GM23338 (cell line): ENCODE data around the gene PAQR5. TPM values are rescaled to one million over a fixed set of nuclear protein-coding genes. Genes with fewer than 3 reads are reported as not detected.

Experiments
- ATAC-seq: fragments of 200-7000 bp; cut with Tn5 transposase; 3 replicates; pipeline ENCODE4 v1.9.1; 2020
- DNase-seq: peaks from one replicate; pipeline ENCODE4 v3.0.0-alpha.2; 2015; ENCODE audit warnings: low spot score
- H2AFZ ChIP-seq: fragments of 200-600 bp; sonication (generic); 2 replicates; pipeline ENCODE4 v1.8.0; 2016; ENCODE audit warnings: antibody characterized with exemption, mild to moderate bottlenecking, moderate library complexity
- H3F3A ChIP-seq: fragments of 200-600 bp; sonication (generic); replicated peaks from 2 replicates; pipeline ENCODE4 v1.8.0; 2017; ENCODE audit warnings: antibody characterized with exemption, mixed run types, low read depth
- H3K27ac ChIP-seq: fragments of 200-600 bp; sonication (generic); 2 replicates; pipeline ENCODE4 v1.6.1; 2016; ENCODE audit warnings: low read depth
- H3K27me3 ChIP-seq: fragments of 200-600 bp; sonication (generic); 2 replicates; pipeline ENCODE4 v1.8.0; 2016; ENCODE audit warnings: mild to moderate bottlenecking, mixed run types, moderate library complexity; ENCODE audit not compliant: insufficient read depth
- H3K36me3 ChIP-seq: fragments of 200-600 bp; sonication (generic); 2 replicates; pipeline ENCODE4 v1.8.0; 2016; ENCODE audit warnings: mild to moderate bottlenecking; ENCODE audit not compliant: insufficient read depth
- H3K4me1 ChIP-seq: fragments of 200-600 bp; sonication (generic); 2 replicates; pipeline ENCODE4 v1.8.0; 2016; ENCODE audit warnings: mild to moderate bottlenecking, moderate library complexity; ENCODE audit not compliant: insufficient read depth
- H3K4me2 ChIP-seq: fragments of 200-600 bp; sonication (generic); 2 replicates; pipeline ENCODE4 v1.7.1; 2017; ENCODE audit warnings: mixed run types
- H3K4me3 ChIP-seq: fragments of 200-600 bp; sonication (generic); 2 replicates; pipeline ENCODE4 v1.6.1; 2016; ENCODE audit warnings: mixed run types
- H3K79me2 ChIP-seq: fragments of 200-600 bp; sonication (generic); replicated peaks from 2 replicates; pipeline ENCODE4 v1.8.0; 2017; ENCODE audit warnings: mild to moderate bottlenecking; ENCODE audit not compliant: insufficient read depth
- H3K9me2 ChIP-seq: fragments of 200-600 bp; sonication (generic); 2 replicates; pipeline ENCODE4 v1.8.0; 2017; ENCODE audit not compliant: insufficient read depth
- H4K20me1 ChIP-seq: fragments of 200-600 bp; sonication (generic); replicated peaks from 2 replicates; pipeline ENCODE4 v1.8.0; 2017; ENCODE audit warnings: mild to moderate bottlenecking; ENCODE audit not compliant: insufficient read depth
- H3K27ac Mint-ChIP-seq: 2 replicates; pipeline ENCODE4 v1.8.0; 2020; ENCODE audit warnings: inconsistent platforms, mild to moderate bottlenecking, moderate library complexity, mixed read lengths
- H3K27me3 Mint-ChIP-seq: 3 replicates; pipeline ENCODE4 v1.8.0; 2022; ENCODE audit warnings: low read depth, mild to moderate bottlenecking, moderate library complexity, mixed read lengths, inconsistent platforms; ENCODE audit not compliant: insufficient read depth, poor library complexity
- H3K36me3 Mint-ChIP-seq: 3 replicates; pipeline ENCODE4 v1.8.0; 2021; ENCODE audit warnings: low read depth, mild to moderate bottlenecking, inconsistent platforms, moderate library complexity, mixed read lengths
- H3K4me1 Mint-ChIP-seq: 3 replicates; pipeline ENCODE4 v1.8.0; 2020; ENCODE audit warnings: mild to moderate bottlenecking, inconsistent platforms, mixed read lengths
- H3K4me3 Mint-ChIP-seq: 3 replicates; pipeline ENCODE4 v1.8.0; 2021; ENCODE audit warnings: moderate library complexity, mild to moderate bottlenecking, inconsistent platforms, mixed read lengths
- H3K9me3 Mint-ChIP-seq: 3 replicates; pipeline ENCODE4 v1.8.0; 2020; ENCODE audit warnings: moderate library complexity, mild to moderate bottlenecking, inconsistent platforms, mixed read lengths
- CREB1 ChIP-seq: fragments of 250-450 bp; sonication (Bioruptor Pico); IDR thresholded peaks from 2 replicates; pipeline ENCODE4 v1.5.0; 2020; ENCODE audit warnings: low read depth, mild to moderate bottlenecking, moderate library complexity
- CTCF ChIP-seq, 2 experiments: fragments of 200-600 bp in 1 of 2; sonication (generic) in 1 of 2; conservative IDR thresholded peaks; 2 replicates each; pipeline versions ENCODE4 v1.5.1 to v1.6.1; 2016 to 2017; ENCODE audit warnings: antibody characterized with exemption in 2 of 2, low read depth in 2 of 2, mild to moderate bottlenecking in 2 of 2, moderate library complexity in 1 of 2
- EZH2 ChIP-seq: fragments of 200-600 bp; sonication (generic); IDR thresholded peaks from one replicate; pipeline ENCODE4 v1.8.0; 2017; ENCODE audit warnings: antibody characterized with exemption, mild to moderate bottlenecking, low read depth; ENCODE audit not compliant: unreplicated experiment
- EZH2phosphoT487 ChIP-seq: fragments of 200-600 bp; sonication (generic); IDR thresholded peaks from one replicate; pipeline ENCODE4 v1.8.1; 2018; ENCODE audit warnings: antibody characterized with exemption; ENCODE audit not compliant: unreplicated experiment
- JUNB ChIP-seq: IDR thresholded peaks from one replicate; pipeline ENCODE4 v1.6.1; 2016; ENCODE audit warnings: antibody characterized with exemption; ENCODE audit not compliant: unreplicated experiment
- REST ChIP-seq: IDR thresholded peaks from one replicate; pipeline ENCODE4 v1.6.1; 2018; ENCODE audit warnings: antibody characterized with exemption; ENCODE audit not compliant: unreplicated experiment
- STAT1 ChIP-seq: IDR thresholded peaks from one replicate; pipeline ENCODE4 v1.6.1; 2016; ENCODE audit warnings: antibody characterized with exemption; ENCODE audit not compliant: unreplicated experiment
- ZNF331 ChIP-seq: fragments of 250-450 bp; sonication (Bioruptor Pico); IDR thresholded peaks from 2 replicates; pipeline ENCODE4 v1.5.0; 2020; ENCODE audit warnings: low read depth, mild to moderate bottlenecking, moderate library complexity
- polyA plus RNA-seq: library from polyadenylated mRNA; unstranded; fragments of >200 nt; fragmentation: Nextera tagmentation; extraction: Ambion mirVana; gene quantifications from 2 replicates; pipeline ENCODE4 v1.2.1, GENCODE V29; 2016
- total RNA-seq: library from RNA; depleted of rRNA; stranded (reverse); fragments of >200 nt; shearing (Covaris generic); gene quantifications from 2 replicates; pipeline ENCODE4 v1.2.3, GENCODE V29; 2014
- TF ChIP-seq, protein P1 (sequence below): fragments of 250-450 bp; sonication (Bioruptor Pico); IDR thresholded peaks from 2 replicates; pipeline ENCODE4 v1.5.0; 2020; ENCODE audit warnings: mild to moderate bottlenecking, moderate library complexity
- TF ChIP-seq, protein P2 (sequence below): IDR thresholded peaks from 2 replicates; pipeline ENCODE4 v1.6.1; 2016; ENCODE audit warnings: antibody characterized with exemption

Gene PAQR5
- total and polyA plus RNA-seq, 2 experiments from 2014 or later = 8.7 to 14.5 TPM

GRCh38 chr15:69342460-69343076 is 43.9 kb downstream of the PAQR5 start:
- DNase-seq = peak; percentile 22

More at GRCh38 chr15:69342460-69343076, 43.9 kb downstream of the PAQR5 start:
- H3K4me3 ChIP-seq = 0 out of 2 replicates have a peak overlapping the region, but pooled peaks have one; percentile 1
- H3K4me2 ChIP-seq = peak overlapping the region; percentile 28
- Mint-ChIP-seq H3K9me3 (no peaks in the 10 kb centered on the region), H3K27ac (peak overlapping the region; percentile 81; the same call in 1 of the 2 replicates), H3K27me3 (peaks cover 9% of the 10 kb centered on the region), H3K4me1 (peaks cover 28% of the 10 kb centered on the region), H3K36me3 (peaks cover 10% of the 10 kb centered on the region; the same call in 2 of the 3 replicates), H3K4me3 (no peak overlapping the region; the same call in 2 of the 3 replicates)
- H3K9me2 ChIP-seq = no peaks in the 10 kb centered on the region
- no peaks in the 10 kb centered on the region for H3K79me2 ChIP-seq
- no peaks in the 10 kb centered on the region for H3F3A ChIP-seq
- peak overlapping the region; percentile 58 for H3K27ac ChIP-seq
- no peak overlapping the region for H2AFZ ChIP-seq
- ATAC-seq = peak; percentile 90
- no peaks in the 10 kb centered on the region for H3K27me3 ChIP-seq
- no peaks in the 10 kb centered on the region for H4K20me1 ChIP-seq
- TF ChIP-seq CREB1 (no peak), EZH2 (no peak), ZNF331 (CRISPR knock-in tag) (no peak), JUNB (no peak), EZH2phosphoT487 (no peak), CTCF (conservative IDR thresholded peaks at IDR 0.05; ENCODE audit: low read depth in 2 of 2) (no peak), REST (no peak), STAT1 (no peak)
- TF ChIP-seq, protein P1, sequence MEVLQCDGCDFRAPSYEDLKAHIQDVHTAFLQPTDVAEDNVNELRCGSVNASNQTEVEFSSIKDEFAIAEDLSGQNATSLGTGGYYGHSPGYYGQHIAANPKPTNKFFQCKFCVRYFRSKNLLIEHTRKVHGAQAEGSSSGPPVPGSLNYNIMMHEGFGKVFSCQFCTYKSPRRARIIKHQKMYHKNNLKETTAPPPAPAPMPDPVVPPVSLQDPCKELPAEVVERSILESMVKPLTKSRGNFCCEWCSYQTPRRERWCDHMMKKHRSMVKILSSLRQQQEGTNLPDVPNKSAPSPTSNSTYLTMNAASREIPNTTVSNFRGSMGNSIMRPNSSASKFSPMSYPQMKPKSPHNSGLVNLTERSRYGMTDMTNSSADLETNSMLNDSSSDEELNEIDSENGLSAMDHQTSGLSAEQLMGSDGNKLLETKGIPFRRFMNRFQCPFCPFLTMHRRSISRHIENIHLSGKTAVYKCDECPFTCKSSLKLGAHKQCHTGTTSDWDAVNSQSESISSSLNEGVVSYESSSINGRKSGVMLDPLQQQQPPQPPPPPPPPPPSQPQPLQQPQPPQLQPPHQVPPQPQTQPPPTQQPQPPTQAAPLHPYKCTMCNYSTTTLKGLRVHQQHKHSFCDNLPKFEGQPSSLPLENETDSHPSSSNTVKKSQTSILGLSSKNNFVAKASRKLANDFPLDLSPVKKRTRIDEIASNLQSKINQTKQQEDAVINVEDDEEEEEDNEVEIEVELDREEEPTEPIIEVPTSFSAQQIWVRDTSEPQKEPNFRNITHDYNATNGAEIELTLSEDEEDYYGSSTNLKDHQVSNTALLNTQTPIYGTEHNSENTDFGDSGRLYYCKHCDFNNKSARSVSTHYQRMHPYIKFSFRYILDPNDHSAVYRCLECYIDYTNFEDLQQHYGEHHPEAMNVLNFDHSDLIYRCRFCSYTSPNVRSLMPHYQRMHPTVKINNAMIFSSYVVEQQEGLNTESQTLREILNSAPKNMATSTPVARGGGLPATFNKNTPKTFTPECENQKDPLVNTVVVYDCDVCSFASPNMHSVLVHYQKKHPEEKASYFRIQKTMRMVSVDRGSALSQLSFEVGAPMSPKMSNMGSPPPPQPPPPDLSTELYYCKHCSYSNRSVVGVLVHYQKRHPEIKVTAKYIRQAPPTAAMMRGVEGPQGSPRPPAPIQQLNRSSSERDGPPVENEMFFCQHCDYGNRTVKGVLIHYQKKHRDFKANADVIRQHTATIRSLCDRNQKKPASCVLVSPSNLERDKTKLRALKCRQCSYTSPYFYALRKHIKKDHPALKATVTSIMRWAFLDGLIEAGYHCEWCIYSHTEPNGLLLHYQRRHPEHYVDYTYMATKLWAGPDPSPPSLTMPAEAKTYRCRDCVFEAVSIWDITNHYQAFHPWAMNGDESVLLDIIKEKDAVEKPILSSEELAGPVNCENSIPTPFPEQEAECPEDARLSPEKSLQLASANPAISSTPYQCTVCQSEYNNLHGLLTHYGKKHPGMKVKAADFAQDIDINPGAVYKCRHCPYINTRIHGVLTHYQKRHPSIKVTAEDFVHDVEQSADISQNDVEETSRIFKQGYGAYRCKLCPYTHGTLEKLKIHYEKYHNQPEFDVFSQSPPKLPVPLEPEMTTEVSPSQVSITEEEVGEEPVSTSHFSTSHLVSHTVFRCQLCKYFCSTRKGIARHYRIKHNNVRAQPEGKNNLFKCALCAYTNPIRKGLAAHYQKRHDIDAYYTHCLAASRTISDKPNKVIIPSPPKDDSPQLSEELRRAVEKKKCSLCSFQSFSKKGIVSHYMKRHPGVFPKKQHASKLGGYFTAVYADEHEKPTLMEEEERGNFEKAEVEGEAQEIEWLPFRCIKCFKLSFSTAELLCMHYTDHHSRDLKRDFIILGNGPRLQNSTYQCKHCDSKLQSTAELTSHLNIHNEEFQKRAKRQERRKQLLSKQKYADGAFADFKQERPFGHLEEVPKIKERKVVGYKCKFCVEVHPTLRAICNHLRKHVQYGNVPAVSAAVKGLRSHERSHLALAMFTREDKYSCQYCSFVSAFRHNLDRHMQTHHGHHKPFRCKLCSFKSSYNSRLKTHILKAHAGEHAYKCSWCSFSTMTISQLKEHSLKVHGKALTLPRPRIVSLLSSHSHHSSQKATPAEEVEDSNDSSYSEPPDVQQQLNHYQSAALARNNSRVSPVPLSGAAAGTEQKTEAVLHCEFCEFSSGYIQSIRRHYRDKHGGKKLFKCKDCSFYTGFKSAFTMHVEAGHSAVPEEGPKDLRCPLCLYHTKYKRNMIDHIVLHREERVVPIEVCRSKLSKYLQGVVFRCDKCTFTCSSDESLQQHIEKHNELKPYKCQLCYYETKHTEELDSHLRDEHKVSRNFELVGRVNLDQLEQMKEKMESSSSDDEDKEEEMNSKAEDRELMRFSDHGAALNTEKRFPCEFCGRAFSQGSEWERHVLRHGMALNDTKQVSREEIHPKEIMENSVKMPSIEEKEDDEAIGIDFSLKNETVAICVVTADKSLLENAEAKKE (CRISPR knock-in tag) = no peak
- TF ChIP-seq, protein P2, sequence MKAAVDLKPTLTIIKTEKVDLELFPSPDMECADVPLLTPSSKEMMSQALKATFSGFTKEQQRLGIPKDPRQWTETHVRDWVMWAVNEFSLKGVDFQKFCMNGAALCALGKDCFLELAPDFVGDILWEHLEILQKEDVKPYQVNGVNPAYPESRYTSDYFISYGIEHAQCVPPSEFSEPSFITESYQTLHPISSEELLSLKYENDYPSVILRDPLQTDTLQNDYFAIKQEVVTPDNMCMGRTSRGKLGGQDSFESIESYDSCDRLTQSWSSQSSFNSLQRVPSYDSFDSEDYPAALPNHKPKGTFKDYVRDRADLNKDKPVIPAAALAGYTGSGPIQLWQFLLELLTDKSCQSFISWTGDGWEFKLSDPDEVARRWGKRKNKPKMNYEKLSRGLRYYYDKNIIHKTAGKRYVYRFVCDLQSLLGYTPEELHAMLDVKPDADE = no peak
- H3K4me1 ChIP-seq = peaks cover 31% of the 10 kb centered on the region
- H3K36me3 ChIP-seq = no peaks in the 10 kb centered on the region
